ENCODE results near the gene PSTK. TPM values are rescaled to one million over a fixed set of nuclear protein-coding genes. Genes with fewer than 3 reads are reported as not detected.

PSTK gene
- total and polyA plus RNA-seq, 11 donors: 0.97 to 3.9 (median 2.0) TPM

DNA sequence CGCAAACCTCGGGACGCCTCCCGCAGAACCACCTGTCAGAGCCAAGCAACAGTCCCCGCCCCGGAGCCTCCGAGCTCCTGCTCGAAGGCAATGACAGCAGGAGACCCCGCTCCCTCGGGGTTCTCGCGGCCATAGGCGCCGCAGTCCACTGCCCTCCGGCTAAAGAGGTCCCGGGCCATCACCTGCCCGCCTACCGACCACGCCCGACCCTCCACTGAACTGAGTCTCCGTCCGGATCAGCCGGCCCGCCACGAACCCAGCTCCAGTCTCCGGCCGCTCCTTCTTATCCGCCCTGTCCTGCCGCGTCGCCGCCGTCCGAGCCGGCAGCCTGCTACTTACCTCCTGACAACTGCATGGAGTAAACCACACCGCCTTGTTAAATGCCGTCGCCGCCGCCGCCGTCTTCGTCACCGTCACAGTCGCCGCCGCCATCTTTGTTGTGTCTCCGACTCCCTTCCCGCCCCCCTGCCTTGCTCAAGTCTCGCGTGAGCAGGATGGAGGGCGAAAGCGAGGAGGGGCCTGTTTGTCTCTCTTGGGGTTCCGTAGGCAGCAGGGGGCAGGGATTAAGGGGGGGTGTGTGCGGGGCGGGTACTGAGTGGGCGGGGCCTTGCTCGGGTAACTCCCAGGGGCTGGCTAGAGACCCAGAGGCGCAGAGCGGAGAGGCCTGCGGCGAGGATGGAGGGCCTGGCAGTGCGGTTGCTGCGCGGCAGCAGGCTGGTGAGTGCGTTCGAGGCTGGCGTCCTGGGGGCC, 28.3 kb downstream of the PSTK start, which contains the start of the genes ACADSB and IKZF5:
ACADSB (plus strand) TSS at position 652 of the 750 bp plus-strand sequence; CDS start at position 676, 24 bp downstream.
IKZF5 (minus strand) TSS at position 441 of the 750 bp plus-strand sequence. CDS start 10,170 bp downstream, outside the sequence.
- ATAC-seq: peak; percentile 97 to 99 (median 98)
- H3K27me3 ChIP-seq: no peaks in the 10 kb centered on the region
- WGBS, 4 donors: 0% methylated on average over 45 to 68 of the region's 68 CpGs
- H3K4me3 ChIP-seq: peak within 1 kb of the TSS; percentile 66 to 99 (median 90)
- TF ChIP-seq POLR2A (IDR thresholded peaks at IDR 0.05): peak; percentile 65 to 96
- TF ChIP-seq, protein P1, sequence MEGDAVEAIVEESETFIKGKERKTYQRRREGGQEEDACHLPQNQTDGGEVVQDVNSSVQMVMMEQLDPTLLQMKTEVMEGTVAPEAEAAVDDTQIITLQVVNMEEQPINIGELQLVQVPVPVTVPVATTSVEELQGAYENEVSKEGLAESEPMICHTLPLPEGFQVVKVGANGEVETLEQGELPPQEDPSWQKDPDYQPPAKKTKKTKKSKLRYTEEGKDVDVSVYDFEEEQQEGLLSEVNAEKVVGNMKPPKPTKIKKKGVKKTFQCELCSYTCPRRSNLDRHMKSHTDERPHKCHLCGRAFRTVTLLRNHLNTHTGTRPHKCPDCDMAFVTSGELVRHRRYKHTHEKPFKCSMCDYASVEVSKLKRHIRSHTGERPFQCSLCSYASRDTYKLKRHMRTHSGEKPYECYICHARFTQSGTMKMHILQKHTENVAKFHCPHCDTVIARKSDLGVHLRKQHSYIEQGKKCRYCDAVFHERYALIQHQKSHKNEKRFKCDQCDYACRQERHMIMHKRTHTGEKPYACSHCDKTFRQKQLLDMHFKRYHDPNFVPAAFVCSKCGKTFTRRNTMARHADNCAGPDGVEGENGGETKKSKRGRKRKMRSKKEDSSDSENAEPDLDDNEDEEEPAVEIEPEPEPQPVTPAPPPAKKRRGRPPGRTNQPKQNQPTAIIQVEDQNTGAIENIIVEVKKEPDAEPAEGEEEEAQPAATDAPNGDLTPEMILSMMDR (IDR thresholded peaks at IDR 0.05): no peak
- peak; percentile 96 to 98 (median 97) for DNase-seq
- peaks cover 0 to 10% (median 0%) of the 10 kb centered on the region in 9 donors for H3K36me3 ChIP-seq
- H3K27ac ChIP-seq: peak within 1 kb of the TSS; percentile 69 to 95 (median 88)
- peaks cover 0 to 53% (median 34%) of the 10 kb centered on the region in 12 donors for H3K4me1 ChIP-seq
- intact Hi-C loops (cut with DNase I): loop anchor here in 5 of 10 donors (1.0 to 10.0 kb wide), 5 partner anchors 28 to 149 kb away; partner anchors contain the start of genes BUB3 (in 4 of the 5) and PSTK (in 2 of the 5)
- H3K9me3 ChIP-seq: no peaks in the 10 kb centered on the region

DNA sequence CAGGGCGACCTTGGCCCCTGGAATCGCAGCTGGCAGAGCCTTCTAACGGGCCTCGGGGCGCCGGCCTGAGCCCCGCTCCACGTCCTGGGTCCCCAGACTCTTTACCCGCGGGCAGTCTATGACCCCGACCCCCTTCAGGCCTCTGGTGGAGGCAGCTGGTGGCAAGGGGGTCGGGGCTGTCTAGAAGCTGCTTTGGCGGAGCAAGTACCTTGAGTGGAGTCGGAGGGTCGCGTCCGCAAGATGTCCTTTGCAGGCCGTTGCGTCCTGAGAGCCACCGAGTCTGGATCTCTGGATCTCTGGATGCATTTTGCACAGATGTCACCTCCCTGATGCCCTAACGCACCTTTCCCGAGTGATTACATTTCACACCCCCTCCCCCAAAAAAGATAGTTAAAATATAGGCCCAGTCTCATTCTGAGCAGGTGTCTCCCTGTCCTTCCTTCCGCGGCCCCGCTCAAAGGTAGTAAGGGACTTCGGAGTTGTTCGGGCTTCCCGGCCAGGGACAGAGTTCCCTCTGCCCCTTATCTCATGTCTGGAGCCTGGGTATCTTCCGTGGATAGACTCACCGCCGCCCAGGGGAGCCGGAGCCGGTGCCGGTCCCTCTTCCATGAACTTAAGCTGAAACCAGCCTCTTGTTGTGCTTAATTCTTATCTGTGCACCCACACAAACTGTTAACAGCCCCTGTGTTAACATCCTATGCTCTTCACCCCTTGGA, 29.1 kb downstream of the PSTK start:
- Histone ChIP-seq H3K4me3 (peak overlapping the region; percentile 62 to 99 (median 90)), H3K4me1 (peaks cover 0 to 46% (median 32%) of the 10 kb centered on the region in 12 donors), H3K36me3 (peaks cover 0 to 10% (median 0%) of the 10 kb centered on the region in 9 donors), H3K9me3 (no peaks in the 10 kb centered on the region), H3K27me3 (no peaks in the 10 kb centered on the region), H3K27ac (peak overlapping the region; percentile 65 to 95 (median 82))
- TF ChIP-seq POLR2A (IDR thresholded peaks at IDR 0.05): no peak
- TF ChIP-seq, protein P1 (IDR thresholded peaks at IDR 0.05): no peak
- intact Hi-C loops (cut with DNase I): loop anchor here in 5 of 10 donors (2.0 to 10.0 kb wide), 4 partner anchors 28 to 148 kb away; partner anchors contain the start of genes BUB3 (in 4 of the 5) and PSTK (in 1 of the 5)
- 0 to 1% (median 0%) methylated on average over 22 to 34 of the region's 34 CpGs for whole genome bisulfite sequencing, 4 donors
- peak in 3 of 5 donors; percentile 8 to 61 (median 28) for DNase-seq
- ATAC-seq: peak in 2 of 4 donors; percentile 1 to 38

DNA sequence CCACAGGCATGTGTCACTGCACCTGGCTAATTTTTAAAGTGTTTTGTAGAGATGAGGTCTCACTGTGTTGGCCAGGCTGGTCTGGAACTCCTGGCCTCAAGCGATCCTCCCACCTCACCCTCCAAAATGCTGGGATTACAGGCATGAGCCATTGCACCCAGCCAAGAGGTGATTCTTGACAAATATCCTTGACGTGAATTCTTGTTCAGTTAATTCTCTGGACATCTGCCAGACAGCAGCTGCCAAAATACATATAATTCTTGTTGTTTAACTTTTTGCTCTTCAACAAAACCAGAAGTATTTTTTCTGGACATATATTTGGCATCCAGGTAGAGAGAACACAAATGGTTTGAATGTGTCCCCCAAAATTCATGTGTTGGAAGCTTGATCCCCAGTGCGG, 31.8 kb downstream of the PSTK start:
- DNase-seq (no peak), ATAC-seq (no peak)
- no peak overlapping the region for H3K4me3 ChIP-seq
- peaks cover 0 to 21% (median 14%) of the 10 kb centered on the region in 12 donors for H3K4me1 ChIP-seq
- H3K27me3 ChIP-seq: no peaks in the 10 kb centered on the region
- H3K9me3 ChIP-seq: no peaks in the 10 kb centered on the region
- TF ChIP-seq, protein P1 (IDR thresholded peaks at IDR 0.05): no peak
- TF ChIP-seq POLR2A (IDR thresholded peaks at IDR 0.05): no peak
- H3K36me3 ChIP-seq: no peaks in the 10 kb centered on the region
- intact Hi-C loops (cut with DNase I): no loop called here
- 84 to 90% (median 85%) methylated on average over 3 of the region's 3 CpGs for WGBS, 4 donors
- H3K27ac ChIP-seq: no peak overlapping the region
